HepG2 (cell line): ENCODE measurements around the gene CIAO3. TPM values are rescaled to one million over a fixed set of nuclear protein-coding genes. Genes with fewer than 3 reads are reported as not detected.

ENCODE experiments used
- BRCA1 ChIP-seq: sonication (generic); formaldehyde crosslinking; IDR thresholded peaks from 2 replicates; pipeline ENCODE4 v1.4.0; 2020; ENCODE audit warnings: missing genetic modification reagents
- CEBPB ChIP-seq: IDR thresholded peaks from 2 replicates; pipeline ENCODE4 v1.6.1; 2011; ENCODE audit warnings: low read depth, low read length, improper control_type of control experiment, borderline replicate concordance
- DPF2 ChIP-seq: sonication (generic); formaldehyde crosslinking; IDR thresholded peaks from 2 replicates; pipeline ENCODE4 v1.4.0; 2020; ENCODE audit warnings: mild to moderate bottlenecking, low read depth, missing genetic modification reagents, borderline replicate concordance
- EZH2 ChIP-seq: conservative IDR thresholded peaks from 2 replicates; pipeline ENCODE4 v1.6.1; 2012; ENCODE audit warnings: mild to moderate bottlenecking, low read depth, low read length, moderate library complexity
- HNRNPK ChIP-seq: fragments of 200-400 bp; formaldehyde crosslinking; IDR thresholded peaks from 2 replicates; pipeline ENCODE4 v1.6.1; 2018; ENCODE audit warnings: low read length, low read depth, moderate library complexity, mild to moderate bottlenecking; ENCODE audit not compliant: poor library complexity, severe bottlenecking
- HNRNPUL1 ChIP-seq: fragments of 200-400 bp; formaldehyde crosslinking; IDR thresholded peaks from 2 replicates; pipeline ENCODE4 v1.6.1; 2017; ENCODE audit warnings: low read depth, mild to moderate bottlenecking, low read length, moderate library complexity
- ISX ChIP-seq: sonication (generic); formaldehyde crosslinking; conservative IDR thresholded peaks from 2 replicates; pipeline ENCODE4 v1.5.0; 2020; ENCODE audit warnings: missing genetic modification reagents
- MTERF4 ChIP-seq: sonication (generic); formaldehyde crosslinking; IDR thresholded peaks from 2 replicates; pipeline ENCODE4 v1.8.0; 2023; ENCODE audit warnings: mild to moderate bottlenecking, missing genetic modification reagents
- MZF1 ChIP-seq: sonication (generic); formaldehyde crosslinking; IDR thresholded peaks from 2 replicates; pipeline ENCODE4 v1.8.1; 2023; ENCODE audit warnings: mild to moderate bottlenecking, missing genetic modification reagents, borderline replicate concordance
- RFXANK ChIP-seq: IDR thresholded peaks from 2 replicates; pipeline ENCODE4 v1.6.1; 2016
- SMAD3 ChIP-seq: sonication (generic); formaldehyde crosslinking; IDR thresholded peaks from 2 replicates; pipeline ENCODE4 v1.4.0; 2020; ENCODE audit warnings: missing genetic modification reagents
- TSC22D2 ChIP-seq: sonication (generic); formaldehyde crosslinking; IDR thresholded peaks from 2 replicates; pipeline ENCODE4 v1.5.1; 2020; ENCODE audit warnings: missing genetic modification reagents, mild to moderate bottlenecking, borderline replicate concordance
- ZBTB40 ChIP-seq, 2 experiments: fragments of 450-650 bp in 1 of 2; sonication (generic) in 1 of 2; formaldehyde crosslinking in 1 of 2; IDR thresholded peaks; 2 replicates each; pipeline versions ENCODE4 v1.6.1 to v1.8.0; 2016 to 2022; ENCODE audit warnings: antibody characterized with exemption in 1 of 2, mild to moderate bottlenecking in 1 of 2, missing genetic modification reagents in 1 of 2
- ZNF331 ChIP-seq: sonication (generic); formaldehyde crosslinking; IDR thresholded peaks from 2 replicates; pipeline ENCODE4 v1.4.0; 2020; ENCODE audit warnings: missing genetic modification reagents
- ZNF780A ChIP-seq: sonication (generic); formaldehyde crosslinking; IDR thresholded peaks from 2 replicates; pipeline ENCODE4 v1.8.0; 2022; ENCODE audit warnings: mild to moderate bottlenecking, missing genetic modification reagents, moderate library complexity
- polyA plus RNA-seq, 8 experiments: library from polyadenylated mRNA; depleted of rRNA in 3 of 8; stranded (reverse) in 7 of 8; unstranded in 1 of 8; fragments of >200 nt; fragmentation: Illumina TruSeq in 4 of 8; extraction: Trizol in 4 of 8; gene quantifications; 2 replicates each; pipeline versions ENCODE4 v1.2.1 to v1.2.3, GENCODE V29; 2011 to 2016; ENCODE audit warnings: low read depth in 4 of 8, missing spikeins in 1 of 8, mixed read lengths in 1 of 8; ENCODE audit not compliant: insufficient read depth in 1 of 8
- total RNA-seq, 5 experiments: library from RNA; depleted of rRNA; stranded (reverse); fragments of >200 nt; fragmentation: Illumina TruSeq; extraction: Trizol; gene quantifications; 2 replicates each; pipeline ENCODE4 v1.2.3, GENCODE V29; 2016; ENCODE audit warnings: low read depth in 1 of 5

CIAO3 gene
- total and polyA plus RNA-seq, 2 of the 13 experiments (the other 11 are each of a cell fraction or from before 2014, with no cell fraction given) = 21.7 to 25.0 TPM

GRCh38 chr16:720990-721764 is 19.6 kb downstream of the CIAO3 start, which contains the start of gene ANTKMT (continued):
- TF ChIP-seq ZBTB40 (IDR thresholded peaks at IDR 0.05) = no peak
- peak; percentile 86 for TF ChIP-seq ZBTB40 (CRISPR knock-in tag; IDR thresholded peaks at IDR 0.05)
- TF ChIP-seq RFXANK (CRISPR knock-in tag) = no peak
- TF ChIP-seq EZH2 = no peak
- no peak for TF ChIP-seq DPF2
- TF ChIP-seq ZNF780A = no peak; the same call in 1 of the 2 replicates
- no peak for TF ChIP-seq HNRNPK
- TF ChIP-seq SMAD3 (CRISPR knock-in tag) = no peak
- TF ChIP-seq ISX = no peak
- TF ChIP-seq MZF1 = no peak
- no peak for TF ChIP-seq CEBPB
- peak; percentile 67; the same call in 1 of the 2 replicates for TF ChIP-seq ZNF331 (CRISPR knock-in tag)
- peak; percentile 96 for TF ChIP-seq MTERF4 (CRISPR knock-in tag)
- TF ChIP-seq BRCA1 (CRISPR knock-in tag) = no peak
- TF ChIP-seq TSC22D2 (CRISPR knock-in tag) = no peak
- TF ChIP-seq HNRNPUL1 = no peak
